IPS-15b (cell line): Measurements from ENCODE around the gene TAGLN.

Source experiments
- H3K27me3 ChIP-seq: one replicate; pipeline ENCODE4 v1.6.1; 2013; ENCODE audit warnings: low read length; ENCODE audit not compliant: control insufficient read depth, insufficient read depth
- H3K36me3 ChIP-seq: one replicate; pipeline ENCODE4 v1.6.1; 2013; ENCODE audit warnings: low read length; ENCODE audit not compliant: control insufficient read depth, insufficient read depth
- H3K4me1 ChIP-seq: one replicate; pipeline ENCODE4 v1.6.1; 2013; ENCODE audit warnings: mild to moderate bottlenecking, low read length; ENCODE audit not compliant: control insufficient read depth, insufficient read depth
- H3K4me3 ChIP-seq: one replicate; pipeline ENCODE4 v1.5.1; 2013; ENCODE audit warnings: low read depth, low read length
- H3K9ac ChIP-seq: one replicate; pipeline ENCODE4 v1.6.1; 2013; ENCODE audit warnings: low read depth, mild to moderate bottlenecking, low read length
- H3K9me3 ChIP-seq: one replicate; pipeline ENCODE4 v1.6.1; 2013; ENCODE audit warnings: mild to moderate bottlenecking, low read length; ENCODE audit not compliant: control insufficient read depth, insufficient read depth

Gene TAGLN

GRCh38 chr11:117220999-117221774, 22.0 kb downstream of the TAGLN start:
- no peak overlapping the region for H3K9ac ChIP-seq
- H3K36me3 ChIP-seq = peaks cover 18% of the 10 kb centered on the region
- H3K4me1 ChIP-seq = no peaks in the 10 kb centered on the region
- no peaks in the 10 kb centered on the region for H3K9me3 ChIP-seq
- H3K27me3 ChIP-seq = no peaks in the 10 kb centered on the region
- no peak overlapping the region for H3K4me3 ChIP-seq

GRCh38 chr11:117221775-117222517, 22.8 kb downstream of the TAGLN start:
- no peak overlapping the region for H3K4me3 ChIP-seq
- H3K36me3 ChIP-seq = peaks cover 21% of the 10 kb centered on the region
- no peaks in the 10 kb centered on the region for H3K4me1 ChIP-seq
- H3K27me3 ChIP-seq = no peaks in the 10 kb centered on the region
- no peak overlapping the region for H3K9ac ChIP-seq
- H3K9me3 ChIP-seq = no peaks in the 10 kb centered on the region

GRCh38 chr11:117222991-117223740, 24.0 kb downstream of the TAGLN start:
- no peaks in the 10 kb centered on the region for H3K4me1 ChIP-seq
- H3K9ac ChIP-seq = no peak overlapping the region
- H3K27me3 ChIP-seq = no peaks in the 10 kb centered on the region
- no peaks in the 10 kb centered on the region for H3K9me3 ChIP-seq
- no peak overlapping the region for H3K4me3 ChIP-seq
- H3K36me3 ChIP-seq = peaks cover 24% of the 10 kb centered on the region

GRCh38 chr11:117223741-117224689, 24.8 kb downstream of the TAGLN start:
- no peaks in the 10 kb centered on the region for H3K27me3 ChIP-seq
- H3K9ac ChIP-seq = no peak overlapping the region
- H3K9me3 ChIP-seq = no peaks in the 10 kb centered on the region
- H3K4me1 ChIP-seq = no peaks in the 10 kb centered on the region
- H3K4me3 ChIP-seq = no peak overlapping the region
- H3K36me3 ChIP-seq = peaks cover 19% of the 10 kb centered on the region

- Histone ChIP-seq H3K27me3 (no peaks in the 10 kb centered on the region), H3K9me3 (no peaks in the 10 kb centered on the region), H3K36me3 (peaks cover 25% of the 10 kb centered on the region), H3K9ac (no peak overlapping the region), H3K4me1 (no peaks in the 10 kb centered on the region), H3K4me3 (no peak overlapping the region)
Measured at GRCh38 chr11:117225553-117226170, 26.5 kb downstream of the TAGLN start.

- no peaks in the 10 kb centered on the region for H3K4me1 ChIP-seq
- no peak overlapping the region for H3K9ac ChIP-seq
- peaks cover 25% of the 10 kb centered on the region for H3K36me3 ChIP-seq
- no peaks in the 10 kb centered on the region for H3K9me3 ChIP-seq
- H3K27me3 ChIP-seq = no peaks in the 10 kb centered on the region
- H3K4me3 ChIP-seq = no peak overlapping the region
Measured at GRCh38 chr11:117226388-117227385, 27.5 kb downstream of the TAGLN start.

- Histone ChIP-seq H3K4me1 (no peaks in the 10 kb centered on the region), H3K27me3 (no peaks in the 10 kb centered on the region), H3K4me3 (no peak overlapping the region), H3K9me3 (no peaks in the 10 kb centered on the region), H3K9ac (no peak overlapping the region), H3K36me3 (peaks cover 25% of the 10 kb centered on the region)
Measured at GRCh38 chr11:117228091-117228490, 28.9 kb downstream of the TAGLN start.

GRCh38 chr11:117229411-117229810, 30.2 kb downstream of the TAGLN start:
- H3K9ac ChIP-seq = no peak overlapping the region
- H3K36me3 ChIP-seq = peaks cover 25% of the 10 kb centered on the region

GRCh38 chr11:117229931-117230285, 30.7 kb downstream of the TAGLN start:
- Histone ChIP-seq H3K36me3 (peaks cover 25% of the 10 kb centered on the region), H3K4me3 (no peak overlapping the region), H3K4me1 (peaks cover 5% of the 10 kb centered on the region), H3K9me3 (no peaks in the 10 kb centered on the region), H3K9ac (peak overlapping the region; percentile 24), H3K27me3 (no peaks in the 10 kb centered on the region)

More at GRCh38 chr11:117229411-117229810, 30.2 kb downstream of the TAGLN start:
- H3K9me3 ChIP-seq = no peaks in the 10 kb centered on the region
- H3K27me3 ChIP-seq = no peaks in the 10 kb centered on the region
- H3K4me3 ChIP-seq = no peak overlapping the region
- peaks cover 5% of the 10 kb centered on the region for H3K4me1 ChIP-seq
